HCEC 1CT (cell line): Measurements from ENCODE around the gene RESP18.
"Not testable (repeated sequence)": the region's sequence is repeated elsewhere in the genome, so short reads cannot be mapped to it uniquely, and the experiment has no call there.

Source experiments
- DNase-seq: peaks from one replicate; pipeline ENCODE4 v3.0.0-alpha.2; 2017

RESP18 gene

GRCh38 chr2:219325136-219325535, 7.4 kb downstream of the RESP18 start:
- DNase-seq: no peak

- DNase-seq: no peak
Measured at GRCh38 chr2:219323434-219323833, 9.1 kb downstream of the RESP18 start.

GRCh38 chr2:219314804-219315468, 17.6 kb downstream of the RESP18 start:
- DNase-seq: peak; percentile 14

- DNase-seq: not testable (repeated sequence)
Measured at GRCh38 chr2:219312683-219313263, 19.8 kb downstream of the RESP18 start.

GRCh38 chr2:219309278-219309677, 23.3 kb downstream of the RESP18 start, which contains the start of gene PTPRN:
Gene PTPRN (minus strand): TSS chr2:219309401. CDS start chr2:219309332, 69 bp downstream.
- DNase-seq: no peak

- DNase-seq: peak; percentile 5
Measured at GRCh38 chr2:219308142-219309101, 24.1 kb downstream of the RESP18 start.

- DNase-seq: no peak
Measured at GRCh38 chr2:219306047-219306446, 26.5 kb downstream of the RESP18 start.

- DNase-seq: no peak
Measured at GRCh38 chr2:219304223-219304622, 28.3 kb downstream of the RESP18 start.

- no peak for DNase-seq
Measured at GRCh38 chr2:219302412-219302968, 30.1 kb downstream of the RESP18 start.

- DNase-seq: no peak
Measured at GRCh38 chr2:219300022-219300421, 32.5 kb downstream of the RESP18 start.

- DNase-seq: no peak
Measured at GRCh38 chr2:219299372-219299760, 33.2 kb downstream of the RESP18 start.

GRCh38 chr2:219298759-219299371, 33.7 kb downstream of the RESP18 start:
- peak; percentile 60 for DNase-seq

GRCh38 chr2:219297766-219298456, 34.6 kb downstream of the RESP18 start:
- DNase-seq: no peak

- no peak for DNase-seq
Measured at GRCh38 chr2:219296631-219297391, 35.7 kb downstream of the RESP18 start.

- no peak for DNase-seq
Measured at GRCh38 chr2:219296142-219296541, 36.4 kb downstream of the RESP18 start.

GRCh38 chr2:219294356-219295351, 37.9 kb downstream of the RESP18 start:
- DNase-seq: peak; percentile 67

- DNase-seq: no peak
Measured at GRCh38 chr2:219293736-219294231, 38.8 kb downstream of the RESP18 start.

- no peak for DNase-seq
Measured at GRCh38 chr2:219292616-219293015, 39.9 kb downstream of the RESP18 start.

GRCh38 chr2:219291910-219292490, 40.5 kb downstream of the RESP18 start:
- DNase-seq: no peak
